GM12873 (cell line): ENCODE results near the gene CNEP1R1.

Source experiments
- CTCF ChIP-seq: IDR thresholded peaks from 2 replicates; pipeline ENCODE4 v1.5.1; 2012; ENCODE audit warnings: low read depth, mild to moderate bottlenecking, moderate library complexity, low read length, control low read depth; ENCODE audit not compliant: insufficient read depth; ENCODE audit errors: missing control alignments

The CNEP1R1 gene

DNA sequence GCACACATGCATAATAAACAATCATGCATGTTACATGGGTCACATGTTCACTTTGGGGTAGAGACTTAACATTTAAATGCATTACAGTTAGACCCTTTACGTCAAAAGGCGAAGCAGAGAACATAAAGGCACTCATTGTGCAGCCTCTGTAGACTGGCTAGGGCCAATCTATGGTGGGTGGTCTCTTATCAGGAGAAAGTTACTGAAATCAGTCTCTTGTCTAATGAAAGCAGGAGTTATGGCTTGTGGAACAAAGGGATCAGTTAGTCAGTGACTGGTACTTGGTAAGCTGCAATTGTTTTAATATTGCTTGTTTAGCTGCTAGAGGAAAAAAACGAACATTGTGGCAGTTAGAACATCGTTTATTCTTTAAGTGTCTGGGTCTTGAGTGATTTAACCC lies 1.4 kb upstream of the CNEP1R1 start:
- TF ChIP-seq CTCF = no peak

DNA sequence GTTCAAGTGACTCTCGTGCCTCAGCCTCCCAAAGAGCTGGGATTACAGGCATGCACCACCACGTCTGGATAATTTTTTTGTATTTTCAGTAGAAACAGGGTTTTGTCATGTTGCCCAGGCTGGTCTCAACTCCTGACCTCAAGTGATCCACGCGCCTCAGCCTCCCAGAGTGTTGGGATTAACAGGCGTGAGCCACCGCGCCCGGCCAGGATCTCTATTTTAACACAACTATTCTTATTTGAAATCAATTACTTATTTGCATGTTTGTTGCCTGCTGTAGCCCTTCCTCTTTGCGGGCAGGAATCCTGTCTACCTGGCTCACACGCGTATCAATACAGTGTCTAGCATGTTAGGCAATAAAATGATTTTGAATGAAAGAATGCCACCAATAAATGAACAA lies 818 bp upstream of the CNEP1R1 start:
- no peak for TF ChIP-seq CTCF

- TF ChIP-seq CTCF = no peak
Observed at GRCh38 chr16:50025537-50025931, 509 bp downstream of the CNEP1R1 start.

DNA sequence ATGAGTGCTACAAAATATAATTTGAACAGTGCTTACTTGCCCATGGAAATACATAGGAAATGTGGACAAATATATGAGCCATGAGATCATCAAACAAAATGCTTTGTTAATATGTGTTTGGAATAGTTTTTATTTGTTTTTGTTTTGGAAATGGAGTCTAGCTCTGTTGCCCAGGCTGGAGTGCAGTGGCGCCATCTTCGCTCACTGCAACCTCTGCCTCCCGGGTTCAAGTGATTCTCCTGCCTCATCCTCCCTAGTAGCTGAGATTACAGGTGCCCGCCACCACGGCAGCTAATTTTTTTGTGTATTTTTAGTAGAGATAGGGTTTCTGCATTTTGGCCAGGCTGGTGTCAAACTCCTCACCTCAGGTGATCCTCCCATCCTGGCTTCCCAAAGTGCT lies 2.8 kb downstream of the CNEP1R1 start:
- no peak for TF ChIP-seq CTCF

DNA sequence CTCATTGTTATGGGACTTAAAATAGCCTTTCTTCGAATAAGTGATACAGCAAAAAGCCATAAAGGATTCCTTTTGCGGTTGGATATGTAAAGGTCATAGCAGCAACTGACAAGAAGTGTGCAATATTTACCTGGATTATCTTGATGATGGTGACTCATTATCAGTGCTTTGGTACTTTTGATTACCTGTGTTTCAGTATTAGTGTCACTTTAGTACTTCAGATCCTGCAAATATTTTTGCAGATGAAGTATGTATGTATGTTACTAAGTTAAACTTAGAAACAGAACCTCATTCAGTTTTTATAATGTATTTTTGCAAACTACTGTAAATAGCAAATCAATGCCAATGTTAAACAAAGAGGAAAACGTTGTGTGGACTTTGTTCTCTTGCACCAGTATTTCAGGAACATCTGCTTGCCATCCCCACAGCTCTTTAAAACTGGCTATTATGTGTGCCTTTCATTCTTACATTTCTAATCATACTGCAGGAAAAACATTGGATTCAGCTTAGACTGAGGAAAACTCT lies 10.5 kb downstream of the CNEP1R1 start:
- TF ChIP-seq CTCF = no peak

DNA sequence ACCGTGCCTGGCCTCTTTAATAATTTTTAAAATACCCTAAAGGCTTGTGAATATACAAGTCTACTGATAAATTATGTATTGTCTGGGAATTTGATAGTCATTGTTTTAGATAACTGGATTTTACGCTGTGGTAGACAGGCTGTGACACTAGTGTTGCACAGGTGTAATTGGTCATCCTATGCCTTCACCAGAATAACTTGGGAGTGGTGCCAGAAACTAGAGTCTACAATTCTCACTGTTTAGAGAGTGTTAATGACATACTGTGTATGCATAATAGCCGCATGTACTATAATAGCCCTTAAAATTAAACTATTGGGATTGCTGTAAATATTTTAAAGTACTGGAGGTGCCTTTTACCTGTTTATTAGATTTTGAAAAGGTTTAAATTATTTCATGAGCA lies 11.4 kb downstream of the CNEP1R1 start:
- TF ChIP-seq CTCF = no peak

DNA sequence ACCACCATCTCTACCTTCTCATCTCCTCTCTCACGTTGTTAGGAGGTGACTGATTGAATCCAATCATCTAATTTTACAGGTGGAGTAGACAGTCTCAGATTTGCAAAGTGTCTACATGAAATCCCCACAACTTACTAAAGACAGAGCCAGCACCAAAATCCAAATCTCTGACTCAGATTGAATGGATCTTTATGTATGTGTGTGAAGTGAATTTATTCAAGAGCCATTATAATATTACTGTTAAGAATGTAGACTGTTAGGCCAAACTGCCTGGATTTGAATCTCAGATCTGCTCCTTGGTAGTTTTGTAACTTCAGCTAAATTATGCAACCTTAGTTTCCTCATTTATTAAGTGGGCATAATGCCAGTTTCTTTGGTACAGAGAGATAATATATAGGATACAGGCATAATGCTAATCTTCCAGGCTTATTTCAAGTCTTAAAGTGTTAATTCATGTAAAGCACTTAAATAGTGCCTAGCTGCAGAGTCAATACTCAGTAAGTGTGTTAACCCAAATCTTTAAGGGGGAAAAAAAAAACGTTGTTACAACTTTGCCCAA lies 12.7 kb downstream of the CNEP1R1 start:
- TF ChIP-seq CTCF = no peak
